ENCODE results near the gene MINDY4.

GRCh38 chr7:30890226-30890625 lies 119.0 kb downstream of the MINDY4 start:
- TF ChIP-seq POLR2A (IDR thresholded peaks at IDR 0.05) (no peak), CTCF (IDR thresholded peaks at IDR 0.05) (no peak)

All from right lobe of liver (tissue), 4 donors.